Activated CD4-positive, alpha-beta T cell treated with anti-CD3 and anti-CD28 coated beads for 36 hours (primary cell): ENCODE results near the gene VAMP1. TPM values are rescaled to one million over a fixed set of nuclear protein-coding genes. Genes with fewer than 3 reads are reported as not detected.

Experiments
- ATAC-seq: fragments of 200-7000 bp; cut with Tn5 transposase; one replicate; pipeline ENCODE4 v1.10.0; 2021; ENCODE audit warnings: mild to moderate bottlenecking, moderate library complexity
- CTCF ChIA-PET: fragments of 350-600 bp; sonication (Branson Sonifier 250); formaldehyde crosslinking; loops from one replicate; lab custom pipeline; 2021; ENCODE audit warnings: antibody characterized with exemption; lab: Charles Lee
- POLR2A ChIA-PET: fragments of 350-600 bp; sonication (Branson Sonifier 250); formaldehyde crosslinking; loops from one replicate; lab custom pipeline; 2021; ENCODE audit warnings: antibody characterized with exemption, inconsistent platforms; lab: Charles Lee
- DNase-seq: peaks from one replicate; pipeline ENCODE4 v3.0.0-alpha.2; 2020
- H3K27ac Mint-ChIP-seq: one replicate; pipeline ENCODE4 v1.8.0; 2021; ENCODE audit warnings: mixed read lengths
- H3K27me3 Mint-ChIP-seq: one replicate; pipeline ENCODE4 v1.8.0; 2021; ENCODE audit warnings: mixed read lengths
- H3K36me3 Mint-ChIP-seq: one replicate; pipeline ENCODE4 v1.8.0; 2021; ENCODE audit warnings: low read depth, mixed read lengths
- H3K4me1 Mint-ChIP-seq: one replicate; pipeline ENCODE4 v1.8.0; 2021; ENCODE audit warnings: mixed read lengths
- H3K4me3 Mint-ChIP-seq: one replicate; pipeline ENCODE4 v1.8.0; 2021; ENCODE audit warnings: mild to moderate bottlenecking, moderate library complexity, mixed read lengths
- H3K9me3 Mint-ChIP-seq: one replicate; pipeline ENCODE4 v1.8.0; 2021; ENCODE audit warnings: low read depth, mixed read lengths
- intact Hi-C, 2 experiments: fragments of 100-400 bp; cut with DNase I in 1 of 2; cut with micrococcal nuclease in 1 of 2; formaldehyde crosslinking; loops; one replicate each; pipeline versions ENCODE4 v1.14.2 to v1.15.1; 2022 to 2024; cut with DNase I, micrococcal nuclease
- total RNA-seq, 2 experiments: library from RNA; stranded (reverse); gene quantifications; one replicate each; pipeline ENCODE4 v1.2.3, GENCODE V29; 2021

The VAMP1 gene
- total RNA-seq, 2 experiments from 2014 or later, result 34.5 to 52.3 TPM

DNA sequence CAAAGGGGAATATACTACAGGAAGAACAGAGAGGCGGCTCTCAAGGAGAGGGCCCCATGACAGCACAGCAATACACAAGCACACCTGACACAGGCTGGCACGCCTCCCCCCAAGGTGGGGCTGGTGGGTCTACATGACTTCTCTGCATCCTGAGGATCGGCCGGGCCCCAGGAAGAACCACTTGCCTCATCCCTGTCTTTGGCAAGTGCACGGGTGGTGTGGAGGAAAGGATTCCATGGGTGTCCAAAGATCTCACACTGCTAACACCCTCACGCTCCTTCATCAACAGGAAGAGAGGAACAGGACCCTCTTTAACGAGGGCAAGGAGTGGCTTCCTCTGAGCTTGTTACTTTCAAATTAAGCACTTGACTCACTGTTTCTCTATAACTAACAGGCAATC, 7.3 kb downstream of the VAMP1 start:
- peaks cover 91% of the 10 kb centered on the region for H3K36me3 Mint-ChIP-seq
- H3K4me3 Mint-ChIP-seq, result peak overlapping the region; percentile 75
- ChIA-PET CTCF (interaction anchor here (0.6 to 8.6 kb wide), 14 partner anchors 11 to 203 kb away, joined by 3 to 200 read pairs (median 4); partner anchors contain the start of genes CD27, MRPL51 and TAPBPL), POLR2A (interaction anchor here (1.0 to 1.6 kb wide), 3 partner anchors 18 to 72 kb away, joined by 3 to 5 read pairs (median 5); no protein-coding TSS in a partner anchor)
- no peaks in the 10 kb centered on the region for H3K9me3 Mint-ChIP-seq
- peak overlapping the region; percentile 100 for H3K27ac Mint-ChIP-seq
- intact Hi-C loops, result loop anchor here (2.0 kb wide), 2 partner anchors 70 to 126 kb away; no protein-coding TSS in a partner anchor
- peaks cover 91% of the 10 kb centered on the region for H3K4me1 Mint-ChIP-seq
- ATAC-seq (peak; percentile 14), DNase-seq (peak; percentile 52)
- H3K27me3 Mint-ChIP-seq, result no peaks in the 10 kb centered on the region

DNA sequence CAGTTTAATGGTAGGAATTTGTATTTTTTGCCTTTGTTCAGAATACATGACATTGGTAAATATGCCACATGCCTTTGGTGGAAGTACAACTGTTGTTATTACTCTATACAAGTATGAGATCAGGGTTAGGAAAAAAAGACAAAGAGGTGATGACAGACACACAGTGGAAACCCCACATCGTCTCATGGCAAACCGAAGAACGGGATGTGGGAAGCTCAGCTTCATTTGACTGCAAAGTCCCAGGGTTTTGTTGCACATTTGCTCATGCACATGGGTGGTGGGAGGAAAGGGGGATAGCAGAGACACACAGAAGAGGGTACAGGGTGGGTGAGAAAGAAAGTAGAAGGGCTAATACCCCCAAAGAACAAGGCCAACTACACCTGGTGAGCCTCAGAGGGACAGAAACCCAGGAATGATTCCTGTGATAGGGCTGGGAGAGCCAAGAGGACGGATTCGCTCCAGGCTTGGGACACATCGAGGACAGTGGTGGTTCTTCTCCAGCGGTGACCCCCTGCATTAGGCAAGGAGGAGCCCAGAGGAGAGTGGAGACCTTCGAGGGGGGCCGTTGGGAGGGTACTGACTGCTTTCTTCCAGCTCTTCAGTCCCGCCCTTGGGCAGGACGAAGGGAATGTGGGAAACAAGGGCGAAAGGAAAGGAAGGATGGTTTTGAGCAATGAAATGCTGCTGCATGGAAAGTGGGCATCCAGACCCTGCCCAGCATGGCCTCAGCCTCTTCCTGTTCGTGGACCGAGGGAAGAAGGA, 8.1 kb downstream of the VAMP1 start:
- Mint-ChIP-seq H3K27me3 (no peaks in the 10 kb centered on the region), H3K27ac (peak overlapping the region; percentile 100), H3K4me3 (peak overlapping the region; percentile 75), H3K9me3 (no peaks in the 10 kb centered on the region), H3K36me3 (peaks cover 92% of the 10 kb centered on the region), H3K4me1 (peaks cover 86% of the 10 kb centered on the region)
- intact Hi-C loops, result loop anchor here (1.0 to 2.0 kb wide), 5 partner anchors 8 to 126 kb away; partner anchors contain the start of gene VAMP1 (in 1 of the 2)
- ATAC-seq (peak; percentile 40), DNase-seq (peak; percentile 67)
- CTCF ChIA-PET, result interaction anchor here (0.9 to 8.6 kb wide), 10 partner anchors 11 to 127 kb away, joined by 3 to 200 read pairs (median 5); partner anchors contain the start of genes CD27 and TAPBPL
- POLR2A ChIA-PET, result interaction anchor here (0.6 to 4.1 kb wide), 9 partner anchors 8 to 72 kb away, joined by 3 to 46 read pairs (median 13); partner anchors contain the start of genes CD27, GAPDH, MRPL51 and TAPBPL

DNA sequence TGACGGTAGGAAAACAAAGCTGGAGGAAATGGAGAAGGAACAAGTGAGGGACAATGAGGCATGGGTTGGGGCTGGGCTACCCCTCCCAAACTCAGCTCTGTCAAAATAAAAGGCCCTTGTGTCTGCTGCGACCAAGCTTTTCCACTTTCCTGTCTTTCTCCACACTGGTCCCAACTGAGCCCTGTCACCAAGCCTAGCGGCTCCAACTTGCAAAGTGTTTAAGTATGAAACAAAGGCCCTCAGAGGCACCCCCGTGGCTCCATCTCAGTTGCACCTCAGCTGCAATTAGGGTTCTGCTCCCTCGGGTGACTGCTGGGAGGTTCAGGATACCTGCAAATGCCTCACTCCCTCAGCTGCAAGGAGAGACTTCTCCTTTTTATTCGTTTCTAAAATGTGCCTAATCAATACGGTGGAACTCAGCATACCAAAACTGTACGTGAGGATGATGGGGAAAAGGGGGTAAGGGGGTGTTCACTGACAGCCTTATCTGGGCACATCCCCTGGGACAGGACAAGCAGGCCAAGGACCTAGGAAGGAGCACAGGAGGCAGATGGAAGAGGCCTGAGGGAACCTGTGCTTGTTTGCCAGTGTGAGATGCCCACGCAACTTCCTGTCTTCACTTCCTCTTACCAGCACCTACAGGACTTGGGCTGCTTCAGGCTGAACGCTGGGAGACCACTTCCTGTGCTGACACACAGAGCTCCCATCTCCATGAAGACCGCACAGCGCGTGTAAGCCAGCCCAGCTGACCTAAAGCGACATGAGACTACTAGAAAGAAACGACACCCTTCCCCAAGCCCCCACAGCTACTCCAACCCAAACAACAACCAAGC, 8.9 kb downstream of the VAMP1 start:
- peak; percentile 81 for ATAC-seq
- no peaks in the 10 kb centered on the region for H3K27me3 Mint-ChIP-seq
- no peaks in the 10 kb centered on the region for H3K9me3 Mint-ChIP-seq
- H3K27ac Mint-ChIP-seq, result peak overlapping the region; percentile 100
- intact Hi-C loops, result loop anchor here (1.0 to 2.0 kb wide), 7 partner anchors 9 to 125 kb away; partner anchors contain the start of genes TAPBPL (in 2 of the 2) and VAMP1 (in 1 of the 2)
- peaks cover 92% of the 10 kb centered on the region for H3K36me3 Mint-ChIP-seq
- CTCF ChIA-PET, result interaction anchor here (0.9 to 8.6 kb wide), 10 partner anchors 8 to 126 kb away, joined by 3 to 200 read pairs (median 6); partner anchors contain the start of genes CD27, TAPBPL and VAMP1
- H3K4me1 Mint-ChIP-seq, result peaks cover 86% of the 10 kb centered on the region
- POLR2A ChIA-PET, result interaction anchor here (0.5 to 4.1 kb wide), 10 partner anchors 9 to 498 kb away, joined by 3 to 46 read pairs (median 12); partner anchors contain the start of genes CD27, GAPDH, MRPL51 and TAPBPL
- DNase-seq, result peak; percentile 92
- peak overlapping the region; percentile 75 for H3K4me3 Mint-ChIP-seq

DNA sequence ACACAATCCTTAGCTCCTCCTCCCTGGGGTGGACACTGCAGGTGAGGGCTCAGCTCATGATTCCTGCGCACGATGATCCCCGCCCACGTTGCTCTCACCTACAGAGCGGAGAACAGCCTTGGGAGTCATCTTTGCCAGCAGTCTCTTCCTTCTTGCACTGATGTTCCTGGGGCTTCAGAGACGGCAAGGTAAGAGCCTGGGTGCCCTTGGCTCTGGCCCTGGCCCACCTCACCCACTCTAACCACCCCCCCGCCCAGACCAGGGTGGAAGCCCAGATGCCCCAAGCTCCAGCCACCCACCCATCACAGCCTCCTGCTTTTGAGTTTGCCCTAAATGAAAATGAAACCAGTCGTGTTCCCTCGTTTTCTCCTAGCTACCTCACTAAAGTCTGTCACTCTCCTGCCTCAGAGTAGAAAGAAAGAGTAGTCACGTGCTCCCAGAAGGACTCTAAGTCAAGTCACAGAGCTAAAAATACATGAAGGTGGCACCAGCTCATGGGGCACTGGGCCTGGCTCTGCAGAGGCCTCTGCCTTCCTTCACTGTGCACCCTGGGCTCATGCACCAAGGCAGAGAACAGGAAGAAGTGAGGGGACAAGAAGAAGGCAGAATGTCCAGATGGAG, 9.6 kb downstream of the VAMP1 start:
- Mint-ChIP-seq H3K27ac (peak overlapping the region; percentile 100), H3K9me3 (no peaks in the 10 kb centered on the region), H3K36me3 (peaks cover 93% of the 10 kb centered on the region), H3K4me1 (peaks cover 88% of the 10 kb centered on the region), H3K4me3 (peak overlapping the region; percentile 75), H3K27me3 (no peaks in the 10 kb centered on the region)
- intact Hi-C loops, result loop anchor here (1.0 kb wide), 2 partner anchors 9 to 38 kb away; partner anchors contain the start of gene TAPBPL (in 2 of the 2)
- peak; percentile 31 for ATAC-seq
- POLR2A ChIA-PET, result interaction anchor here (0.6 to 4.1 kb wide), 12 partner anchors 8 to 126 kb away, joined by 3 to 46 read pairs (median 12); partner anchors contain the start of genes CD27, GAPDH, MRPL51 and TAPBPL
- DNase-seq, result peak; percentile 69
- CTCF ChIA-PET, result interaction anchor here (0.5 to 8.6 kb wide), 9 partner anchors 9 to 1401 kb away, joined by 3 to 200 read pairs (median 8); partner anchors contain the start of genes CD27, TAPBPL and VAMP1

DNA sequence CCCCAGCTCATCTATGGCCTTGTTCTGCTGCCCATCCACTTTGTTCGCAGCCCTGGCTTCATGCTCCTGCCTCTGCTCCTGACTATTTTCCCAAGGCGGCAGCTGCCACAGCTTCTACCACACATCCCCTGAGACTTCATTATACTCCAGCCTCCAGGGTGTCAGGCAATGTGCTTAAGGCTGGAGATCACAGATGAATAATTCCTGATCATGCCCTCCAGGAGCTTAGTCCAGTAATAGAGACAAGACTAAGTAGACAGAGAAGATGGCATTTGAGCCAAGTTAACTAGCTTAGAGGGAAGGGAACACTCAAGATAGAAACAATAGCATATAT, 11.5 kb downstream of the VAMP1 start:
- POLR2A ChIA-PET, result interaction anchor here (0.6 to 4.1 kb wide), 3 partner anchors 11 to 94 kb away, joined by 3 to 35 read pairs (median 3); partner anchors contain the start of genes CD27 and VAMP1
- CTCF ChIA-PET, result interaction anchor here (0.6 to 8.6 kb wide), 5 partner anchors 11 to 470 kb away, joined by 3 to 200 read pairs (median 4); partner anchors contain the start of genes CD27 and VAMP1
- H3K27ac Mint-ChIP-seq, result peak overlapping the region; percentile 73
- H3K4me1 Mint-ChIP-seq, result peaks cover 87% of the 10 kb centered on the region
- DNase-seq (no peak), ATAC-seq (no peak)
- no peak overlapping the region for H3K4me3 Mint-ChIP-seq
- H3K36me3 Mint-ChIP-seq, result peaks cover 95% of the 10 kb centered on the region
- H3K9me3 Mint-ChIP-seq, result no peaks in the 10 kb centered on the region
- intact Hi-C loops, result no loop called here
- H3K27me3 Mint-ChIP-seq, result no peaks in the 10 kb centered on the region

DNA sequence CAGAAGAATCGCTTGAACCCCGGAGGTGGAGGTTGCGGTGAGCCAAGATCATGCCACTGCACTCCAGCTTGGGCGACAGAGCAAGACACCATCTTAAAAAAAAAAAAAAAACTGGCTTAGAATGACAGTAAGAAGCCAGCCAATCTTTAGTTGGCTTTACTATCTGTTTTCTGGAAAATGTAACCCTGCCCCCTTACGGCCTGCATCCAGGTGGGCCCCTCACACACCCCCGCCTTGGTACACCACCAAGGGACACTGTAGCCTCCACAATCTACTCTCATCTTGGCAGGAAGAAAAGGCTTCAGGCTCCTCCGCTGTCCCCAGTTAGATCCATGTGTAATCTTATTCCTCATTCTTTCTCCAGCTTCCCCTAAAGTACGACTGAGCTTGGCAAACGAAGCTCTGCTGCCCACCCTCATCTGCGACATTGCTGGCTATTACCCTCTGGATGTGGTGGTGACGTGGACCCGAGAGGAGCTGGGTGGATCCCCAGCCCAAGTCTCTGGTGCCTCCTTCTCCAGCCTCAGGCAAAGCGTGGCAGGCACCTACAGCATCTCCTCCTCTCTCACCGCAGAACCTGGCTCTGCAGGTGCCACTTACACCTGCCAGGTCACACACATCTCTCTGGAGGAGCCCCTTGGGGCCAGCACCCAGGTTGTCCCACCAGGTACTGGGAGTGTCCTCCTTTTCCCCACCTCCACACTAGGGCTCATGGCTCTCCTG, 12.0 kb downstream of the VAMP1 start:
- peaks cover 96% of the 10 kb centered on the region for H3K36me3 Mint-ChIP-seq
- no peak for ATAC-seq
- H3K4me3 Mint-ChIP-seq, result no peak overlapping the region
- ChIA-PET POLR2A (interaction anchor here (0.6 to 4.1 kb wide), 3 partner anchors 12 to 95 kb away, joined by 3 to 35 read pairs (median 3); partner anchors contain the start of genes CD27 and VAMP1), CTCF (interaction anchor here (0.7 to 8.6 kb wide), 4 partner anchors 12 to 470 kb away, joined by 3 to 200 read pairs (median 67); partner anchors contain the start of genes CD27 and VAMP1)
- no peaks in the 10 kb centered on the region for H3K9me3 Mint-ChIP-seq
- H3K27ac Mint-ChIP-seq, result peak overlapping the region; percentile 73
- DNase-seq, result no peak
- no peaks in the 10 kb centered on the region for H3K27me3 Mint-ChIP-seq
- H3K4me1 Mint-ChIP-seq, result peaks cover 87% of the 10 kb centered on the region
- intact Hi-C loops, result no loop called here

DNA sequence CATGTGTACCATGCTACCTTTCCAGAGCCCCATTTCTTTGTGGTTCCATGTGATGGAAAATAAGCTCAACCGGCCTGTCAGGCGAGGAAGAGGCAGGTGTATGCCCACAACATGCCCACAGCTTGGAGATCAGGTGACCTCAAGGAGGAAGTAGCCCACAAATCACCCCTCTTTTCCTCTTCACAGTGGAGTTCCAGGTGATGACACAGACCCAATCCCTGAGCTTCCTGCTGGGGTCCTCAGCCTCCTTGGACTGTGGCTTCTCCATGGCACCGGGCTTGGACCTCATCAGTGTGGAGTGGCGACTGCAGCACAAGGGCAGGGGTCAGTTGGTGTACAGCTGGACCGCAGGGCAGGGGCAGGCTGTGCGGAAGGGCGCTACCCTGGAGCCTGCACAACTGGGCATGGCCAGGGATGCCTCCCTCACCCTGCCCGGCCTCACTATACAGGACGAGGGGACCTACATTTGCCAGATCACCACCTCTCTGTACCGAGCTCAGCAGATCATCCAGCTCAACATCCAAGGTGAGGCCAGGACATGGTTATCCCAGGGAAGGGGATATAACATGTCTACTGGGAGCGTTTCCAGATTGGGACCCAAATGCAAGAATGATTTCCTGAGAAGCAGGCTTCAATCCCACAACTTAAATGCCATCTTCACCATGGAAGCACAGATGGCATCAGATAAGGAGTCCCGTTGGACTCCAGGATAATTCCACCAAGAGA, 13.1 kb downstream of the VAMP1 start:
- no peaks in the 10 kb centered on the region for H3K9me3 Mint-ChIP-seq
- ATAC-seq (no peak), DNase-seq (no peak)
- ChIA-PET CTCF (interaction anchor here (0.7 to 1.8 kb wide), 6 partner anchors 8 to 416 kb away, joined by 3 to 13 read pairs (median 4); partner anchors contain the start of genes SPSB2 and VAMP1), POLR2A (interaction anchor here (0.8 kb wide), 2 partner anchors 11 to 33 kb away, joined by 3 to 5 read pairs; no protein-coding TSS in a partner anchor)
- intact Hi-C loops, result no loop called here
- H3K27ac Mint-ChIP-seq, result peak overlapping the region; percentile 77
- H3K4me1 Mint-ChIP-seq, result peaks cover 80% of the 10 kb centered on the region
- H3K27me3 Mint-ChIP-seq, result no peaks in the 10 kb centered on the region
- no peak overlapping the region for H3K4me3 Mint-ChIP-seq
- peaks cover 96% of the 10 kb centered on the region for H3K36me3 Mint-ChIP-seq

DNA sequence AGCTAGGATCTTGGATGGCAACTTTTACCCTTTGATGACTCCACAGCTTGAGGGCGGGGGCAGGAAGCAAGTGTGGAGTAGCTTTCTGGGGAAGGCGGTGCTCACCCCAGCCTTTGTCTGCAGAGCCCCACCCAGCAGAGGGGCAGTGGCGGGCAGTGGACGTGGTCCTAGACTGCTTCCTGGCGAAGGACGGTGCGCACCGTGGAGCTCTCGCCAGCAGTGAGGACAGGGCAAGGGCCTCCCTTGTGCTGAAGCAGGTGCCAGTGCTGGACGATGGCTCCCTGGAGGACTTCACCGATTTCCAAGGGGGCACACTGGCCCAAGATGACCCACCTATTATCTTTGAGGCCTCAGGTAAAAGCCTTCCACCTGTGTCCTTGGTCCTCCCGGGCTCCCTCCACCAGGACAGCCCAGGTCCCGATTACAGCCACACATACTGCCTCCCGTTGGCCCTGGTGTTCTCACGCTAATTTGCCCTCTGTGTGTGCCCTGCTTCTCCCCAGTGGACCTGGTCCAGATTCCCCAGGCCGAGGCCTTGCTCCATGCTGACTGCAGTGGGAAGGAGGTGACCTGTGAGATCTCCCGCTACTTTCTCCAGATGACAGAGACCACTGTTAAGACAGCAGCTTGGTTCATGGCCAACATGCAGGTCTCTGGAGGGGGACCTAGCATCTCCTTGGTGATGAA, 17.4 kb downstream of the VAMP1 start:
- intact Hi-C loops, result loop anchor here (1.0 to 5.0 kb wide), 3 partner anchors 8 to 39 kb away; partner anchors contain the start of genes MRPL51 (in 1 of the 2) and NCAPD2 (in 1 of the 2)
- POLR2A ChIA-PET, result interaction anchor here (0.9 to 2.7 kb wide), 6 partner anchors 8 to 82 kb away, joined by 3 to 20 read pairs (median 9); partner anchors contain the start of gene VAMP1
- H3K9me3 Mint-ChIP-seq, result no peaks in the 10 kb centered on the region
- ATAC-seq (no peak), DNase-seq (peak; percentile 59)
- CTCF ChIA-PET, result interaction anchor here (0.6 to 3.6 kb wide), 6 partner anchors 9 to 29 kb away, joined by 3 to 34 read pairs (median 14); partner anchors contain the start of gene VAMP1
- H3K4me3 Mint-ChIP-seq, result peak overlapping the region; percentile 100
- peaks cover 88% of the 10 kb centered on the region for H3K36me3 Mint-ChIP-seq
- peak overlapping the region; percentile 99 for H3K27ac Mint-ChIP-seq
- peaks cover 63% of the 10 kb centered on the region for H3K4me1 Mint-ChIP-seq
- H3K27me3 Mint-ChIP-seq, result no peaks in the 10 kb centered on the region
